Mesenchymal stem cell (in vitro differentiated cells and primary cell): ENCODE measurements around the gene NUP93.

Experiments used
- DNase-seq: peaks from one replicate; pipeline ENCODE4 v3.0.0-alpha.2; 2013
- H2AFZ ChIP-seq: one replicate; pipeline ENCODE4 v1.6.1; 2013; ENCODE audit warnings: low read depth, mild to moderate bottlenecking, control low read depth, inconsistent platforms, low read length, moderate library complexity
- H2AK5ac ChIP-seq: 2 replicates; pipeline ENCODE4 v1.6.1; 2013; ENCODE audit warnings: low read length, moderate library complexity, mild to moderate bottlenecking, inconsistent platforms; ENCODE audit not compliant: severe bottlenecking
- H2BK120ac ChIP-seq: one replicate; pipeline ENCODE4 v1.6.1; 2013; ENCODE audit warnings: low read depth, mild to moderate bottlenecking, inconsistent platforms, low read length, moderate library complexity
- H2BK12ac ChIP-seq, 2 experiments: one replicate each; pipeline ENCODE4 v1.6.1; 2013; ENCODE audit warnings: inconsistent platforms in 2 of 2, low read length in 2 of 2, mild to moderate bottlenecking in 2 of 2, moderate library complexity in 2 of 2, control low read depth in 1 of 2
- H2BK15ac ChIP-seq: one replicate; pipeline ENCODE4 v1.6.1; 2013; ENCODE audit warnings: mild to moderate bottlenecking, low read depth, inconsistent platforms; ENCODE audit not compliant: poor library complexity, severe bottlenecking
- H2BK5ac ChIP-seq: 2 replicates; pipeline ENCODE4 v1.6.1; 2013; ENCODE audit warnings: low read depth, mild to moderate bottlenecking, low read length, control low read depth, inconsistent platforms; ENCODE audit not compliant: poor library complexity, severe bottlenecking
- H3K14ac ChIP-seq, 2 experiments: one replicate each; pipeline ENCODE4 v1.6.1; 2013; ENCODE audit warnings: inconsistent platforms in 2 of 2, low read length in 2 of 2, control low read depth in 1 of 2, mild to moderate bottlenecking in 1 of 2, moderate library complexity in 1 of 2
- H3K18ac ChIP-seq, 2 experiments: one replicate each; pipeline ENCODE4 v1.6.1; 2013; ENCODE audit warnings: inconsistent platforms in 2 of 2, low read length in 2 of 2, control low read depth in 1 of 2, low read depth in 1 of 2, mild to moderate bottlenecking in 1 of 2
- H3K23ac ChIP-seq, 2 experiments: one replicate each; pipeline ENCODE4 v1.6.1; 2013; ENCODE audit warnings: inconsistent platforms in 2 of 2, low read length in 2 of 2, mild to moderate bottlenecking in 2 of 2, moderate library complexity in 2 of 2, control low read depth in 1 of 2
- H3K27ac ChIP-seq: 2 replicates; pipeline ENCODE4 v1.5.1; 2013; ENCODE audit warnings: mild to moderate bottlenecking, moderate library complexity, low read length, control low read depth, inconsistent platforms; ENCODE audit not compliant: poor library complexity, severe bottlenecking
- H3K27me3 ChIP-seq, 2 experiments: 2 replicates each; pipeline versions ENCODE4 v1.6.1 to v1.7.0; 2013; ENCODE audit warnings: low read length in 2 of 2, mild to moderate bottlenecking in 2 of 2, moderate library complexity in 2 of 2, control low read depth in 1 of 2, inconsistent platforms in 1 of 2; ENCODE audit not compliant: control insufficient read depth in 1 of 2, insufficient read depth in 1 of 2
- H3K36me3 ChIP-seq, 2 experiments: 2 replicates each; pipeline versions ENCODE4 v1.6.1 to v1.7.0; 2013; ENCODE audit warnings: low read length in 2 of 2, control low read depth in 1 of 2, inconsistent platforms in 1 of 2, low read depth in 1 of 2, mild to moderate bottlenecking in 1 of 2; ENCODE audit not compliant: insufficient read depth in 2 of 2, control insufficient read depth in 1 of 2
- H3K4ac ChIP-seq, 2 experiments: one replicate each; pipeline ENCODE4 v1.6.1; 2013; ENCODE audit warnings: inconsistent platforms in 2 of 2, low read length in 2 of 2, mild to moderate bottlenecking in 2 of 2, moderate library complexity in 2 of 2, control low read depth in 1 of 2, low read depth in 1 of 2
- H3K4me1 ChIP-seq: 2 replicates; pipeline ENCODE4 v1.6.1; 2013; ENCODE audit warnings: low read depth, low read length, control low read depth; ENCODE audit not compliant: control insufficient read depth, insufficient read depth
- H3K4me2 ChIP-seq: 2 replicates; pipeline ENCODE4 v1.6.1; 2013; ENCODE audit warnings: low read length, mild to moderate bottlenecking, inconsistent platforms; ENCODE audit not compliant: poor library complexity, severe bottlenecking
- H3K4me3 ChIP-seq, 2 experiments: 2 replicates each; pipeline versions ENCODE4 v1.5.1 to v1.7.0; 2013; ENCODE audit warnings: low read length in 2 of 2, mild to moderate bottlenecking in 2 of 2, control low read depth in 1 of 2, low read depth in 1 of 2; ENCODE audit not compliant: insufficient read depth in 1 of 2
- H3K79me1 ChIP-seq: replicated peaks from 2 replicates; pipeline ENCODE4 v1.6.1; 2013; ENCODE audit warnings: mild to moderate bottlenecking, control low read depth, low read length, inconsistent platforms; ENCODE audit not compliant: poor library complexity, severe bottlenecking
- H3K9ac ChIP-seq: 2 replicates; pipeline ENCODE4 v1.7.0; 2013; ENCODE audit warnings: mild to moderate bottlenecking, low read length, moderate library complexity
- H3K9me3 ChIP-seq: 2 replicates; pipeline ENCODE4 v1.7.0; 2013; ENCODE audit warnings: mild to moderate bottlenecking, low read length; ENCODE audit not compliant: control insufficient read depth
- H4K8ac ChIP-seq: one replicate; pipeline ENCODE4 v1.6.1; 2013; ENCODE audit warnings: inconsistent platforms, mild to moderate bottlenecking, low read length, moderate library complexity
- H4K91ac ChIP-seq: one replicate; pipeline ENCODE4 v1.6.1; 2013; ENCODE audit warnings: mild to moderate bottlenecking, low read length, inconsistent platforms
- WGBS: methylation state at CpG from one replicate; pipeline ENCODE4 v1.1.7; 2013; ENCODE audit warnings: mixed read lengths; 5-methylcytosine and 5-hydroxymethylcytosine counted together

The NUP93 gene

DNA sequence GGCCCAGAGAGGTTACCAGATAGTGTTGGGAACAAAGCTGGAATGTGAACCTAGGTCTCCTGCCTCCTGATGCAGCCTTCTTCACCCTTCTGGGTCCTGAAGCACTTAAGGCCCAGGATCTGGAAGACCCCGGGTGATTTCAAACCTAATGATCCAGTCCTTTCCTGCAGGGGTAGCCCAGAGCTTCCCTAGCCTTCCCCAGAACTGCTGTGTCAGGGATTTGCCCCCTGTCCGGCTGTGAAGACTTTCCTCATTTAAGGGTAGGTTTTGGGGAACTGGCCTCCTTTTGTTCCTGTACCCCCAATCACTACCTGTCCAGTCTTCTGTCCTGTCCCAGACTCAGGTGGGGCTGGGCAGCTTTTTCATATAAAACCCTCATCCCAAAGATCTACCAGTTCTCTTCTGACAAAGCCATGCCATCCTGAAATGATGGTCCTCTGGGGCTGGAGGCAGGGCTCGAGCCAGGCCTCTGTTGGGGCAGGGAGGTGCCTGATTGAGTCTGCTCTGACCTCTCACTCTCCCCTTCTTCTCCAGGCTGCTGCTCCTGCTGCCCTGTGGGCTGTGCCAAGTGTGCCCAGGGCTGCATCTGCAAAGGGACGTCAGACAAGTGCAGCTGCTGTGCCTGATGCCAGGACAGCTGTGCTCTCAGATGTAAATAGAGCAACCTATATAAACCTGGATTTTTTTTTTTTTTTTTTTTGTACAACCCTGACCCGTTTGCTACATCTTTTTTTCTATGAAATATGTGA is 46.3 kb upstream of the NUP93 start:
- no peak overlapping the region for H3K4me2 ChIP-seq
- 85% methylated on average over 4 of the region's 5 CpGs for WGBS
- no peaks in the 10 kb centered on the region for H3K27me3 ChIP-seq
- no peak overlapping the region for H2AK5ac ChIP-seq
- H3K79me1 ChIP-seq: no peaks in the 10 kb centered on the region
- H3K9me3 ChIP-seq: peaks cover 10% of the 10 kb centered on the region
- no peak overlapping the region for H2BK120ac ChIP-seq
- no peak overlapping the region for H2BK5ac ChIP-seq
- H3K27ac ChIP-seq: no peak overlapping the region
- H2BK12ac ChIP-seq: no peak overlapping the region
- no peak overlapping the region for H4K8ac ChIP-seq
- H3K18ac ChIP-seq: no peak overlapping the region
- peak overlapping the region in 1 of 2 experiments; percentile 79 for H3K4me3 ChIP-seq
- no peak for DNase-seq
- H3K23ac ChIP-seq: no peak overlapping the region
- H2BK15ac ChIP-seq: no peak overlapping the region
- H3K4me1 ChIP-seq: peaks cover 10% of the 10 kb centered on the region
- no peak overlapping the region for H3K14ac ChIP-seq
- no peak overlapping the region for H4K91ac ChIP-seq
- H2AFZ ChIP-seq: no peak overlapping the region
- peak overlapping the region; percentile 85 for H3K9ac ChIP-seq
- H3K36me3 ChIP-seq: no peaks in the 10 kb centered on the region
- no peak overlapping the region for H3K4ac ChIP-seq

DNA sequence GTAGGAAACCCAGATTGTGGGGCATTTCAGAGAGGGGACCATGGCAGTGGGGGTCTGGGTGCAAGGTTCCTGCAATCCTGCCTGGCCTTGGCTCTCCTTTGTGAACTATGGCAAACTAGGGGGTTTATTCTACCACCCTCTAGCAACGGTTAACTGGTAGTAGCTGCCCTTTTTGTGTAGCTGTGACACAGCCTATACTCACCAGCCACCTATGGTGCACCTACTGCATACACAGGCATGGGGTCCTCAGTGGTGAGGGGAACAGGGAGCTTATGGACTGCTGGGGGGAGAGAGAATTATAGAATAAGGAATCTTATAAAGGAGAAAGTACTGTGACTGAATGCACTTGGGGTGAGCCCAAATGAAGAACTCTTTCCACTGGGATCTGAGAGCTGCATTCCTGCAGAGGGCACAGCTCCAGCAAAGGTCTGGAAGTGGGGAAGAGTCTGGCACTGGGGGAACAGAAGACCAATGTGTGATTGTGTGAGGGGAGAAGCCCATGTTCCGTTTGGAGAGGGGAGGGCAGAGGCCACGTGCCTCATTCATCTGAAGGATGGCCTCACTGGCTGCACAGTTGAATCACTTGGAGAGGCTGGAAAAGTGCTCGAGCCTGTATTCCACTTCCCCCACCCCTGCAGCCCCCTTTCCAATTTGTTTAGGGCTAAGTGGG is 45.5 kb upstream of the NUP93 start:
- Histone ChIP-seq H3K27me3 (no peaks in the 10 kb centered on the region), H3K36me3 (no peaks in the 10 kb centered on the region), H4K91ac (no peak overlapping the region), H2BK15ac (no peak overlapping the region), H3K18ac (no peak overlapping the region), H2BK5ac (no peak overlapping the region), H3K14ac (no peak overlapping the region), H3K4ac (no peak overlapping the region), H3K9me3 (peaks cover 10% of the 10 kb centered on the region), H3K4me3 (no peak overlapping the region), H4K8ac (no peak overlapping the region), H2BK12ac (no peak overlapping the region), H2AK5ac (no peak overlapping the region), H2AFZ (no peak overlapping the region), H3K27ac (no peak overlapping the region), H3K4me2 (no peak overlapping the region), H3K4me1 (peaks cover 13% of the 10 kb centered on the region), H3K79me1 (no peaks in the 10 kb centered on the region), H3K23ac (no peak overlapping the region), H3K9ac (no peak overlapping the region), H2BK120ac (no peak overlapping the region)
- 69% methylated on average over 3 of the region's 4 CpGs for WGBS
- DNase-seq: no peak

DNA sequence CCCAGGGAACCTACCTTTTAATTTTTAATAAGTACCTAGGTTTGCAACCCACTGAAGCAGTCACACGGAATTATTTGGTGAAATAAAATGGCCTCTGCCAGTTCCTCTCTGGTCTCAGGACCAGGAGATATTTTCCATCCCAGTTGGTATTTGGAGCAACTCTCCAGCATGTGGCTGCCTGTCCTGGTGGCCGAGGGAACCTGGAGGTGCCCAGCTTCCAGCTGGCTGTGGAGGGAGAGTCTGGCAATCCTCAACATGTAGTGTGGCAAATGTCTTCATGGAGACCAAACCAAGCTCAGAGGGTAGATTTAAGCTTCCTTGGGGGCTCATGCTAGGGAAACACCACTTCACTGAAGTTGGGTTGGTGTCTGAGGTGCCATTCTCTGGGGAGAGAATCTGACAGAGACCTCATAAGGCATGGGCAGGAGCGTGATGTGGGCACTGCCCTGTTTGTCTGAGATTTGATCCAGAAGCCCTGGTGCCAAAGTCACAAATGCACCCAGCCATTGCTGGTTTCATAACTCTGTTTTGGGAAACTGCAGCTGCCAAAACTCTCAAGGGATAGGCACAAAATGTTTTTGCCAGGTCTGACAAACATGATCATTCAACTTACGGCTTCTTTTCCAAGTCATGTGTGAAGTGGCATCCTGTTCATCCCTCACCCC is 44.9 kb upstream of the NUP93 start:
- no peak for DNase-seq
- no peak overlapping the region for H2BK120ac ChIP-seq
- no peak overlapping the region for H2BK5ac ChIP-seq
- whole genome bisulfite sequencing: 95% methylated on average over 4 of the region's 4 CpGs
- H3K4ac ChIP-seq: no peak overlapping the region
- no peaks in the 10 kb centered on the region for H3K27me3 ChIP-seq
- H3K36me3 ChIP-seq: no peaks in the 10 kb centered on the region
- H2BK15ac ChIP-seq: no peak overlapping the region
- no peaks in the 10 kb centered on the region for H3K79me1 ChIP-seq
- no peak overlapping the region for H3K4me3 ChIP-seq
- H3K23ac ChIP-seq: no peak overlapping the region
- H3K18ac ChIP-seq: no peak overlapping the region
- peaks cover 10% of the 10 kb centered on the region for H3K9me3 ChIP-seq
- H2BK12ac ChIP-seq: no peak overlapping the region
- no peak overlapping the region for H4K8ac ChIP-seq
- no peak overlapping the region for H3K9ac ChIP-seq
- no peak overlapping the region for H4K91ac ChIP-seq
- no peak overlapping the region for H2AK5ac ChIP-seq
- H3K27ac ChIP-seq: no peak overlapping the region
- H3K14ac ChIP-seq: no peak overlapping the region
- H3K4me2 ChIP-seq: no peak overlapping the region
- H2AFZ ChIP-seq: no peak overlapping the region
- peaks cover 13% of the 10 kb centered on the region for H3K4me1 ChIP-seq

DNA sequence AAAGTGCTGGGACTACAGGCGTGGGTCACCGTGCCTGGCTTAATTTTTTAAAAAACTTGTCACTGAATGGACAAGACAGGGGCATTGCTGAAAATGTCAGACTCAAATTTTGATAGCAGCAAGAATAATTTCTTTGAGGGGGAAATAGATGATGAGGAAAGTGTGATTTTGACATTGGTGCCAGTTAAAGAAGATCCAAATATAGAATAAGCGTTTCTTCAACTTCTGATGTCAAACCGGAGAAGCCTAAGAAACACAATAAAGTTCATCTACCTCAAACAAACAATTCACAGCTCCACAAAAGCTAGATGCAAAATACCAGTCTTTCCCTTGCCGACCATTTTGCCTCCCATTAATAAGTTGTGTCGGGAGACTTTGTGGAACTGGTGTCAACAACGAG is 43.2 kb upstream of the NUP93 start:
- Histone ChIP-seq H3K36me3 (no peaks in the 10 kb centered on the region), H3K4me2 (no peak overlapping the region), H2BK15ac (no peak overlapping the region), H2BK120ac (no peak overlapping the region), H3K27ac (no peak overlapping the region), H3K9me3 (peaks cover 10% of the 10 kb centered on the region), H2AFZ (no peak overlapping the region), H2AK5ac (no peak overlapping the region), H3K79me1 (no peaks in the 10 kb centered on the region), H3K18ac (no peak overlapping the region), H3K4ac (no peak overlapping the region), H4K8ac (no peak overlapping the region), H3K4me3 (no peak overlapping the region), H2BK5ac (no peak overlapping the region), H3K23ac (no peak overlapping the region), H2BK12ac (no peak overlapping the region), H3K27me3 (no peaks in the 10 kb centered on the region), H3K14ac (no peak overlapping the region), H4K91ac (no peak overlapping the region), H3K9ac (no peak overlapping the region), H3K4me1 (peaks cover 12% of the 10 kb centered on the region)
- DNase-seq: no peak
- WGBS: 93% methylated on average over 7 of the region's 7 CpGs
